DLD1 (cell line): Measurements from ENCODE around the gene SRR.
"Not testable (repeated sequence)": the region's sequence is repeated elsewhere in the genome, so short reads cannot be mapped to it uniquely, and the experiment has no call there.

Experiments
- in situ Hi-C: cut with HindIII; loops from 2 replicates; pipeline ENCODE4 v1.10.0; 2017; ENCODE audit warnings: low sequenced_read_pairs

SRR gene

GRCh38 chr17:2289878-2290478 is 13.8 kb upstream of the SRR start:
- in situ Hi-C loops: no loop called here

GRCh38 chr17:2292100-2292499 is 11.7 kb upstream of the SRR start:
- in situ Hi-C loops: no loop called here

GRCh38 chr17:2295575-2295974 is 8.2 kb upstream of the SRR start:
- in situ Hi-C loops: no loop called here

- in situ Hi-C loops: no loop called here
These were observed 6.7 kb upstream of the SRR start for GRCh38 chr17:2297023-2297422.

- in situ Hi-C loops: no loop called here
These were observed 4.6 kb upstream of the SRR start for GRCh38 chr17:2299136-2299535.

GRCh38 chr17:2299756-2300155 is 4.0 kb upstream of the SRR start:
- in situ Hi-C loops: no loop called here

- in situ Hi-C loops: no loop called here
These were observed 959 bp upstream of the SRR start for GRCh38 chr17:2302778-2303203.

GRCh38 chr17:2304931-2305330 is 1.2 kb downstream of the SRR start:
- in situ Hi-C loops: no loop called here

GRCh38 chr17:2309338-2310154 is 5.8 kb downstream of the SRR start:
- in situ Hi-C loops: no loop called here

- in situ Hi-C loops: no loop called here
These were observed 9.0 kb downstream of the SRR start for GRCh38 chr17:2312736-2313135.

GRCh38 chr17:2316916-2317205 is 13.1 kb downstream of the SRR start:
- in situ Hi-C loops: not testable (repeated sequence)

- in situ Hi-C loops: no loop called here
These were observed 14.0 kb downstream of the SRR start for GRCh38 chr17:2317796-2318195.

- in situ Hi-C loops: no loop called here
These were observed 15.3 kb downstream of the SRR start for GRCh38 chr17:2319051-2319450.

- in situ Hi-C loops: no loop called here
These were observed 17.6 kb downstream of the SRR start for GRCh38 chr17:2321399-2321798.

GRCh38 chr17:2323629-2324314 is 20.0 kb downstream of the SRR start:
- in situ Hi-C loops: no loop called here

GRCh38 chr17:2331303-2331702 is 27.6 kb downstream of the SRR start:
- in situ Hi-C loops: no loop called here

GRCh38 chr17:2335726-2336214 is 32.0 kb downstream of the SRR start:
- in situ Hi-C loops: no loop called here

GRCh38 chr17:2336215-2336851 is 32.6 kb downstream of the SRR start, which contains the start of gene TSR1:
TSR1 (minus strand) TSS chr17:2336457; CDS start chr17:2336427, 30 bp downstream.
- in situ Hi-C loops: no loop called here

GRCh38 chr17:2336852-2337543 is 33.2 kb downstream of the SRR start, which contains the start of gene SGSM2:
SGSM2 (plus strand) TSS chr17:2337501; CDS start chr17:2337689, 188 bp downstream.
- in situ Hi-C loops: no loop called here

- in situ Hi-C loops: no loop called here
These were observed 34.0 kb downstream of the SRR start for GRCh38 chr17:2337544-2338314.
